Measurements from ENCODE around the gene FILIP1. TPM values are rescaled to one million over a fixed set of nuclear protein-coding genes. Genes with fewer than 3 reads are reported as not detected.

FILIP1 gene
- total RNA-seq, 4 donors from 2014 or later, result 0.08 to 2.3 (median 0.25) TPM

DNA sequence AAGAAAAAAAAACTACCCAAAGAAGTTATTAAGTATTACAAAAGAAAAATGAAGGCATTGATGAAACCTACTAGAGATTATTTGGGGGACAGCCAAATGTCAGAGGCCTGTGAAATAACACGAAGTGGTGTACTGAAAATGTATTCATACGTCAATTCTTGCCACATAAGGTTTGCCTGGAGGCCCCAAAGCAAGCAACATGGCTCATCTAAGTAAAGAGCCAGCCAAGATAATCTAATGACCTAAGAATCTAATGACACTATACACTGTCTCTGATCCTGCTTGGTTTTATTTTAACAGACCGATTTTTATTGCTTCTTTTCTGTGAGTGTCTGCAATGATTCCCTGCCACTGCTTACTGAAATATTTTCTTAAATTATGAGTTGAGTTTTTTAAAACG lies 34.7 kb downstream of the FILIP1 start:
- 34% methylated on average over 4 of the region's 4 CpGs for WGBS
- no peaks in the 10 kb centered on the region for H3K27me3 ChIP-seq
- TF ChIP-seq, protein P1, sequence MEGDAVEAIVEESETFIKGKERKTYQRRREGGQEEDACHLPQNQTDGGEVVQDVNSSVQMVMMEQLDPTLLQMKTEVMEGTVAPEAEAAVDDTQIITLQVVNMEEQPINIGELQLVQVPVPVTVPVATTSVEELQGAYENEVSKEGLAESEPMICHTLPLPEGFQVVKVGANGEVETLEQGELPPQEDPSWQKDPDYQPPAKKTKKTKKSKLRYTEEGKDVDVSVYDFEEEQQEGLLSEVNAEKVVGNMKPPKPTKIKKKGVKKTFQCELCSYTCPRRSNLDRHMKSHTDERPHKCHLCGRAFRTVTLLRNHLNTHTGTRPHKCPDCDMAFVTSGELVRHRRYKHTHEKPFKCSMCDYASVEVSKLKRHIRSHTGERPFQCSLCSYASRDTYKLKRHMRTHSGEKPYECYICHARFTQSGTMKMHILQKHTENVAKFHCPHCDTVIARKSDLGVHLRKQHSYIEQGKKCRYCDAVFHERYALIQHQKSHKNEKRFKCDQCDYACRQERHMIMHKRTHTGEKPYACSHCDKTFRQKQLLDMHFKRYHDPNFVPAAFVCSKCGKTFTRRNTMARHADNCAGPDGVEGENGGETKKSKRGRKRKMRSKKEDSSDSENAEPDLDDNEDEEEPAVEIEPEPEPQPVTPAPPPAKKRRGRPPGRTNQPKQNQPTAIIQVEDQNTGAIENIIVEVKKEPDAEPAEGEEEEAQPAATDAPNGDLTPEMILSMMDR (IDR thresholded peaks at IDR 0.05), result no peak
- peak in 1 of 3 donors; percentile 14 for TF ChIP-seq POLR2AphosphoS5 (IDR thresholded peaks at IDR 0.05)
- no peak for TF ChIP-seq POLR2A (IDR thresholded peaks at IDR 0.05)
- no peak for TF ChIP-seq EP300 (IDR thresholded peaks at IDR 0.05)
- no peak for DNase-seq (ENCODE audit: low spot score in 2 of 2)
- H3K27ac ChIP-seq, result peak overlapping the region; percentile 56
- no peak overlapping the region for H3K4me3 ChIP-seq
- no peaks in the 10 kb centered on the region for H3K36me3 ChIP-seq
- peaks cover 26% of the 10 kb centered on the region for H3K4me1 ChIP-seq
- no peaks in the 10 kb centered on the region for H3K9me3 ChIP-seq

DNA sequence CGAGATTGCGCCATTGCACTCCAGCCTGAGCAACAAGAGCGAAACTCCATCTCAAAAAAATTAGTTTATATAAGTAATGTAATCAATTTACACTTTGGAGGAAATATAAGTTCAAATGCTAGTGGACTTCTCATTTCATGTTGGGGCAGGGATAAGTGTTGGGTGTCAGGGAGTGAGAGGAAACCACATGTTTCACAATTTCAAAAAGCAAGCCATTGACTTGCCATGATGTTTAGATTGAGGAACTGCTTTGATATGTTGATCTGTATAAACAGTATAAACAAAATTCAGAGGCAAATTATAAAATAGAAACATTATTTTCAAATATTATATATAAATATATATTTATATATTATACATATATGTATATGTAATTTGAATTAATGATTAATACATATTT lies 42.7 kb downstream of the FILIP1 start:
- Histone ChIP-seq H3K36me3 (no peaks in the 10 kb centered on the region), H3K9me3 (no peaks in the 10 kb centered on the region), H3K27ac (no peak overlapping the region), H3K27me3 (no peaks in the 10 kb centered on the region), H3K4me3 (no peak overlapping the region), H3K4me1 (no peaks in the 10 kb centered on the region)
- no peak for DNase-seq (ENCODE audit: low spot score in 2 of 2)
- WGBS, result 97% methylated on average over 3 of the region's 3 CpGs
- TF ChIP-seq EP300 (IDR thresholded peaks at IDR 0.05), result no peak
- TF ChIP-seq, protein P1 (IDR thresholded peaks at IDR 0.05), result no peak
- no peak for TF ChIP-seq POLR2A (IDR thresholded peaks at IDR 0.05)
- no peak for TF ChIP-seq POLR2AphosphoS5 (IDR thresholded peaks at IDR 0.05)

DNA sequence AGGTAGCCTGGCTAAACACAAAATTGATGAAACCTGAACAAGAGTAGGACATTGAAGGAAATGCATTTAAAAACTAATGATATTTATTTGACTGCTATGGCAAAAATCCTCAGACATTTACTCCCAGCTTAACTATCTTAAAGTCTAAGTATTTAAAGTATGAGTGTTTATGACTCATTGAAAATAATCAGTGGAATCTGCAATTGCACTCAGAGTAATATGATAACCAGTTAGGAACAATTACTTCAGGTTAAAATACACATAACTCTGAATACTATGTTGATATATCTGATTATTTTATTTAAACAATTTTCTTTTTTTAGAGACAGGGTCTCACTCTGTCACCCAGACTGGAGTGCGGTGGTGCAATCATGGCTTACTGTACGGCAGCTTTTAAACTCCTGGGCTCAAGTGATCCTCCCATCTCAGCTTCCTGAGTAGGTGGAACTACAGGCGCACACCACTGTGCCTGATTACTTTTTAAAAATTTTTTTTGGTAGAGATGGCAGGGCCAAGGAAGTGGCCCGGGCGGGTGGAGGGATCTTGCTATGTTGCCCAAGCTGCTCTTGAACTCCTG lies 43.9 kb downstream of the FILIP1 start:
- no peaks in the 10 kb centered on the region for H3K4me1 ChIP-seq
- no peaks in the 10 kb centered on the region for H3K27me3 ChIP-seq
- H3K4me3 ChIP-seq, result no peak overlapping the region
- H3K27ac ChIP-seq, result no peak overlapping the region
- no peak for DNase-seq (ENCODE audit: low spot score in 2 of 2)
- H3K9me3 ChIP-seq, result no peaks in the 10 kb centered on the region
- no peaks in the 10 kb centered on the region for H3K36me3 ChIP-seq
- no peak for TF ChIP-seq POLR2AphosphoS5 (IDR thresholded peaks at IDR 0.05)
- TF ChIP-seq, protein P1 (IDR thresholded peaks at IDR 0.05), result no peak
- TF ChIP-seq EP300 (IDR thresholded peaks at IDR 0.05), result no peak
- TF ChIP-seq POLR2A (IDR thresholded peaks at IDR 0.05), result no peak
- WGBS, result 84% methylated on average over 5 of the region's 5 CpGs

DNA sequence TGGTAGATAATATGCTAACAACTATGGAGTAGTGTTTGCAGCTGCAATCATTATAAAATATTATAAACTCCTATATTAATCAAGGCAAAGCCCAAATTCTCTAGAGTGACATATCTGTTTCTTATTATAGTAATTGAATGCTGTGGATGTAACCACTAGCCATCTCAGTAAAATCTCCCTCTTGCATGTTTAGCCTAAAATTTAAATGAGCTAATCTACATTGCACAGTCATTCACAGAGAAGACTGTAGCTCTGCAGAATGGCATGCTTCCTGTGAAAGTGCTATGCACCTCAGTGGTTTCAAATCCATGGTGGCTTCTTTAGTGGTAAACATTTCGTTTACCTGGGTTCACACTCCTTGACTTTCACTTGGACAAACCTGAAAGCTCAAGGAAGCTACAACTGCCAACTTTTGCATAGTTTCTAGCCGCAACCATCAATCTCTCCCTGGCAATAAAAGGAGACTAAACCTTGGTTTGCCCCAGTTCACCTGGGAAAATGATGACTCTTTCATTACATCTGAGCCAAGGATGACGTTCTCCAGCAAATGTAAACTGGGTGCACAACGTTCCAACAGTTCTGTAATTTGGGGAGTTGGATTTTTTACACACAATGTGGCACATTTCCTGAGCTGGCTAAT lies 47.2 kb downstream of the FILIP1 start:
- no peak overlapping the region for H3K4me3 ChIP-seq
- H3K36me3 ChIP-seq, result no peaks in the 10 kb centered on the region
- H3K27me3 ChIP-seq, result no peaks in the 10 kb centered on the region
- no peaks in the 10 kb centered on the region for H3K4me1 ChIP-seq
- DNase-seq (ENCODE audit: low spot score in 2 of 2), result no peak
- no peak for TF ChIP-seq POLR2A (IDR thresholded peaks at IDR 0.05)
- no peak for TF ChIP-seq POLR2AphosphoS5 (IDR thresholded peaks at IDR 0.05)
- no peak for TF ChIP-seq EP300 (IDR thresholded peaks at IDR 0.05)
- TF ChIP-seq, protein P1 (IDR thresholded peaks at IDR 0.05), result no peak
- WGBS, result 45% methylated on average over 4 of the region's 4 CpGs
- no peaks in the 10 kb centered on the region for H3K9me3 ChIP-seq
- H3K27ac ChIP-seq, result no peak overlapping the region

DNA sequence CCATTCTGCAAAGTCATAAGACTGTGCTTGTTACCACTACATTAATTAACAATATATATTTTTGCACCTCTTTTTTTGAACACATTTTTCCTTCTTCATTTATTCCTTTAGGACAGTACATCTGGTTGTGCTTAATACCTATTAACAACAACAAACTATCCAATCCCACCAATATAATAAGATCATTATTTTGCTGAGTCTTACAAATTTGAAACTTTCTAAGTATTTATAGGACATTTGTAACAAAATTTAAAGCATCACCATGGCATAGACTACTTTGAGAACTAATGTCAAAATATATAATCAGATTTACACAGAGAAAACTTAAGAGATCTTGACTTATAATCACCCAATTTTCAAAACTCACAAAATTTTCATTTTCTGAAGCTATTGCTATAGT lies 47.9 kb downstream of the FILIP1 start:
- Histone ChIP-seq H3K4me3 (no peak overlapping the region), H3K36me3 (no peaks in the 10 kb centered on the region), H3K27me3 (no peaks in the 10 kb centered on the region), H3K4me1 (no peaks in the 10 kb centered on the region), H3K27ac (no peak overlapping the region), H3K9me3 (no peaks in the 10 kb centered on the region)
- DNase-seq (ENCODE audit: low spot score in 2 of 2), result no peak
- no peak for TF ChIP-seq POLR2AphosphoS5 (IDR thresholded peaks at IDR 0.05)
- TF ChIP-seq, protein P1 (IDR thresholded peaks at IDR 0.05), result no peak
- no peak for TF ChIP-seq POLR2A (IDR thresholded peaks at IDR 0.05)
- no peak for TF ChIP-seq EP300 (IDR thresholded peaks at IDR 0.05)

Data from suprapubic skin (tissue), 4 donors.